Stimulated activated CD8-positive, alpha-beta memory T cell treated with anti-CD3 and anti-CD28 coated beads, Interleukin-7, amount 100 ng/mL, for 24 hours (primary cell): ENCODE measurements around the gene NUB1.

Experiments
- DNase-seq: peaks from one replicate; pipeline ENCODE4 v3.0.0-alpha.2; 2020; ENCODE audit warnings: low read depth

The NUB1 gene

DNA sequence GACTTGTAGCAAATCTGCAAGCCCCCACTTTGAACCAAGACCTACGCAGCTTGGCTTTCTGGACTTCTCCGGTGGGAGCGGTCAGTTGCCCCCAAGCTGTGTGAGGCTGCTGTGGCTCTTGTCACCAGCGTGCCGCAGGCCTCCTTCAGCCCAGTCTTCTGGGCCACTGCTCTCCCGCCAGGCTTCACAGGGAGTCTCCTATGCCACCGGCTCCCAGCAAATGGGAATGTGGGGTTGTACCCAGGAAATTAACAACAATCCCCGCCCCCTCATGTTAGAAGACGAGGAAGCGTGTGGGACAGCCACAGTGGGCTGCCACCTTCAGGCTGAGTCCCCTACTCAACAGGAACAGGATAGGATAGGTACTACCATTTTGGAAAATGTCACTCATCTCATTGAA is 64.0 kb downstream of the NUB1 start:
- DNase-seq = no peak

DNA sequence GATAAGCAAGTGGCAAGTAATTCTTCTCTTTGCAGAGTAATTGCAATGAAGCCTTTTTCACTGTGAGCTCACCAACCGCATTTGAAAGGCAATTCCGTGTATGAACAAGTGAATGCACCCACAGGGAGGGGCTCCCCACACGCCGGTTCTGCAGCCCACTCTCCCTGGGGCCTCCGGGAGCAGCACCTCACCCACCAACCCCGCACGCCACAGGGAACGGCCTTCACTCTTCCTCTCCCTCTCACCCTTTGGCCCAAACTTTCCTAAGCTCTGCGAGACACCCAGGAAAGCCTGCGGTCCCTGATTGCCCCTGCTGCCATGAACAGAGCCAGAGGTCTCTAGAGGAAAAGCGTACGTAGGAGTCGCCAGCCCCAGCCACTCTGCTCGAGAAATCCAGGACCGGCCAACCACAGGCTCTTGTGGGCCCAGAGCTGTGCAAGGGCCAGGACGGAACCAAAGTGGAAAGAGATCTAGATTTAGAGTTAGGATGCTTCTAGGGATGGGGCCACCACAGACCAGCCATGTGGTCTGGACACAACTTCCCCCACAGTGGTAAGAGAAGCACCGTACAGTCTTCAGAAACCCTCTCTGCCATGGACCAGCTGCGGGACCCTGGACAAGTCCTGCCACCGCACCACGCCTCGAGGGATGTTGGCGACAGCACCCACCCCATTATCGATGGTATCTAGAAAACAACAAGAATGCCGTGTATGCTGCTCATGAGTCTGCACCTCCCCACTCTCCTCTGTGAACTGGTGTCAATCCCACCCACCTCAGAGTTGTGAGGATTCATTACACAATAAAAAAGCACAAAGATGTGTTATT is 64.7 kb downstream of the NUB1 start:
- no peak for DNase-seq

DNA sequence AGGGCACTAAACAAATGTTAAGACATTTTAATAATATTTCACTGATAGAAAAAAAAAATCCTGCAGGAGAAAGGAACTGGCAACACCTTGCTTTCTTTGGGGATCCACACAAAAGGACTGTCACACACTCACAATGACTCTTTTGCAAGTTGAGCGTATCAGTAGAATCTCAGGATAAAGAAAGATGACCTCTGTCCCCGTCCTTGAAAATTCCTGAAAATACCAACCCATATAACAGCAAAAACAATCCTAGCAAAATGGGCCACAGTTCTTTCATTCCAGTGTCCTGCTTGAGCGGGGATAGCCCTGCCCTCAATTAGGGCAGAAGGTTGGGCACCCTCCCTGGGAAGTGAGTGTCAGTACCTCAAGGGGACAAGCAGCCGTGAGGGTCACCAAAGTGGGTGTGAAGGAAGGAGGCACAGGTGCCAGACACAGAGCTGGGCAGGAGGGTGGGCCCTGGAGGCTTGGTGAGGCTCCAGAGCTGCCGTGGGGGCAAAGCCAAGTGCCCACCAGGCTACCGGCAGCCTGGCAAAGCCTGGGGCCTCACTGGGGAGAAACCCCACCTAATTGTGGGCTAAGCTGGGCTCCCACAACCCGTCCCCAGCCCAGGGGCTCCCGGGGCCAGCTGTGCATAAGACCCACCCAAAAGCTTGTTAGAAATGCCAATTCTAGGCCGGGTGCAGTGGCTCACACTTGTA is 65.4 kb downstream of the NUB1 start:
- no peak for DNase-seq

DNA sequence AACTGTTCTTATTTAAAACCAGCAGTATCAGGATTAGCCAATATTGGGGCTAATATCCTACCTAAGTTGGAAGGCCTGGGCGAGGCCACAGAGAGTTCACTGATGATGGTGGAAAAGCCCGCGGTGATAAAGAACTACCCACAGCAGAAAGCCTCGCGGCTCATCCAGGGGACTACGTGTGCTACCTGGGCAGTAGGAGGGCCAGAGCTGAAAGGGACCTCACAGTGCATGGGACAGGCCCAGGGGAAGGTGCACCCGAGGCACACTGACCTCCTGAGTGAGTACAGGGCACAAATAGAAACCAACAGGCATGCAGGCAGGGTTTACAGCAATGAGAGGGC is 66.9 kb downstream of the NUB1 start:
- DNase-seq = no peak

DNA sequence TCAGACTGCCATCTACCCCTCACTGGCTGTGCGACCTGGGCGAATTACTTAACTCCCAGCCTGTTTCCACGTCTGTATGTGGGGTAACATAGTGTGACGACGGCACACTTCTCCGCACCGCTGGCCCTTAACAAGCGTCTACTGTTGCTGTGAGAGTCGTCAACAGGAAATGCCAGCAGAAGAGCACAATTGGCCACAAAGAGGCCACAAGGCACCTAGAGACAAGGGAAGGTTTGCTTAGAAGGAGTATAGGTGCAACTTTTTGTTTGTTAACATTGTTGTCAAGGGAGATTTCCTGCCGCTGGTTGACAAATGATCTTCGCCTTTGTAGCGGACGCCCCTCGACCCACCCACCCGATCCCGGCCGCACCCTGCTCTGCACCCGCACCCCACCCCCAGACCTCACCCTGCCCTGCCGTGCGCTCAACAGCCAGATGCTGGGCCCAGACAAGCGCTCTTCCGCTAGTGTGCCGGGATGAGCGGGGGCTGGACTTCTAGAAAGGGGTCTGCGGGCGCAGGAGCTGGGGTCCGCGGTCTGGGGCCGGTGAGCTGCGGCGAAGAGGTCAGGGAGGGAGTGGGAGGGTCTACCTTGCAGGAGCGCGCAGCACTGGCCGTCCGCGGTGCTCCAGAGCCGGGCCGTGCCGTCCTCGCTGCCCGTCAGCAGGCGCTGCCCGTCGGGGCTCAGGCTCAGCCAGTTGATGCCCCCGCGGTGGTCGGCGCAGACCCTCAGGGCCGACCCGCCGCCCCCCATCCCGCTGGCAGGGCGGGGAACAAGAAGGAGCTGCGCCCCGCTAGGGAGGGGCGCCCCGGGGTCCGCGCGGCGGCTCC is 67.4 kb downstream of the NUB1 start:
- DNase-seq = no peak

DNA sequence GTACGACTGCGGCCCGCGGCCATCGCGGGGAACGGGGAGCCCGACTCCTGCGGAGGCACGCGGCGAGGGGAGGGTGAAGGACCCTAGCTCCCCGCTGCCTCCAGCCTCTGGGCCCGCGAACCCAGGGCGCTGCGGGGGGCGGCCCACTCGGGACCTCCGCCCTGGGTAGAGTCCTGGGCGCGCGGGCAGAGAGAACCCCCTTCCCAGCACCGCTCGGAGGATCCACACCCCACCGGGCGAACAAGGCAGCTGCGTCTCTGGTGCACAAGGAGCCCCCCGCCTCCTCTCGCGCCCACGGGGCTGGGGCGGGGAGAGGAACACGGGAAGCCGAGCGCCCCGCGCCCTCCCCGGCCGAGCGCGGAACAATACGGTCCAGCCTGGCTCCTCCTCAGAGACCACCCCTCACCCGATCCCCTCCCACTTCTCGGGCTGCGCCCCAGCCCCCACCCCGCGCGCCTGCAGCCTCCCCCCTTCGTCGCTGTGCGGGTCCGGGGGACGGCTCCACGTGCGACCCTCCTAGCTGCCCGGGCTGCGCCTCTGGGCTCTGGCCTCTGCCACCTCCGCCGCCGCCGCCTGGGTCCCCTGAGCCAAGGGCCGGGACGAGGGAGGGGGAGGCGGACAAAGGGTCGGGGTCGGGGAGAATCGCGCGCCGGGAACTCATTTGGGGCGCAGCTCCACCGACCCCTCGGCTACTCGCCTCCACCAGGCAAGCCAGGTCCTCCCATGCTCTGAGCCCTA is 68.2 kb downstream of the NUB1 start, which contains the start of gene WDR86:
Gene WDR86, minus strand, starts transcription at position 372 of the 738 bp plus-strand sequence. CDS start 449 bp downstream, outside the sequence.
- DNase-seq = no peak

DNA sequence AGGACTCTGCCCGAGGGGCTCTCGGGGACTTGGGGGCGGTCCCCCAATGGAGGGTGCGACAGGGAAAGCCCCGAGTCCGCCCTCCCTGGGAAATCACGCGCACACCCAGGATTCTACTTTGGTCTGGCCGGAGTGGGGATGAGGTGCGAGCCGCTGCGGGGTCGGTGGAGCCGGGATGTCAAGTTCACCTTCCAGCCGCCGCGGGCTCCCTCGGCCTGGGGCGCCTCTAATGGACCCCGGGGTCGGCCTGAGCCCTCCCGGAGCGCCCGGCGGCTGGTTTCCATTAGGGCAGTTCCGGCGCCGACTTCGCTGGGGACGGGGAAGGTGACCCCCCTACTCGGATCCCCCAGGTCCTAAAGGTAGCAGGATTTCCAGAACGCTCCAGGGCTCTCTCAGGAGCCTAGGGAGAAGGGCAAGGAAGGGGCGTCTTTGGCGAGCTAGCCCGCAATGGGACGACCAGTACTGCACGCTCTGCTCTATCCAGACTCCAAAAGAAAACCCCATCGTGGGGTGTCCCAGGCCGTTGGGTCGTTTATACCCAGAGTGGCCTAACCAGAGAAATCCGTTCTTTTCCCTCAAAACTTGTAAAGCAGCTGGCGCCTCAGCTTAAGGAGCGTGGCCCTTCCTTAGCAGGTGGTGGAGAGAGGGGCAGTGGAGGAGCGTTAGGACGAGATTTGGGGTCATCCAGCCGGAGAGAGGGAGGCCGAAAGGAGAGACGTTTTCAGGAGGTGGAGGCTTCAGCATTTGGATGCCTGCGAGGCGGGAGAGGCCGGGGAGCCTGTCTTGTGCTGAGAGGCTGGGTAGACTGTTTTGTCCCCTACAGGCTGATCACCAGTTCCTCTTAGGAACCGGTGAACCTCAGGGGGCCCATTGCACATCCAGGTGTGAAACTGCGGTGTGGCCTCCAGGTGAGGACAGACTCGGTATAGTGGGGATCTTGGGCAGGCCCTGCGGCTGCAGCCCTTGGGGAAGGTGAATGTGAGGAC is 69.1 kb downstream of the NUB1 start:
- no peak for DNase-seq

DNA sequence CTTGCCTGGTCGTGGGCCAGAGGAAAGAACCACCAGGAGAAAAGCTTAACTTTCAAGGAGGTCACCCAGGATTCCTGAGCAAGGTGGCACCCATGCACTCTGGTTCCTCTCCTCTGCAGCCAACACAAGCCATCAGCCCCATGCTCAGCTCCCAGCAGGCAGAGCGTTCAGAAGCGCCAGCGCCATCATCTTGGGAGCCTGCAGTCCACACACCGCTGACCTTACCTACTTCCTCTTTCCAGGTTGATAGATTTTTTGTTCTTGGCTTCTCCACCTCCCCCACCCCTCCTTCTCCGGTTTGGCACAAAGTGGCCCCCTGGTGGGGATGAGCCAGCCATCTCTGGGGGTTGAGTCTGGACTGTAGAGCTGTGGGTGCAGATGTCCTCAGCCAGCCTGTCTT is 69.9 kb downstream of the NUB1 start:
- DNase-seq = no peak

DNA sequence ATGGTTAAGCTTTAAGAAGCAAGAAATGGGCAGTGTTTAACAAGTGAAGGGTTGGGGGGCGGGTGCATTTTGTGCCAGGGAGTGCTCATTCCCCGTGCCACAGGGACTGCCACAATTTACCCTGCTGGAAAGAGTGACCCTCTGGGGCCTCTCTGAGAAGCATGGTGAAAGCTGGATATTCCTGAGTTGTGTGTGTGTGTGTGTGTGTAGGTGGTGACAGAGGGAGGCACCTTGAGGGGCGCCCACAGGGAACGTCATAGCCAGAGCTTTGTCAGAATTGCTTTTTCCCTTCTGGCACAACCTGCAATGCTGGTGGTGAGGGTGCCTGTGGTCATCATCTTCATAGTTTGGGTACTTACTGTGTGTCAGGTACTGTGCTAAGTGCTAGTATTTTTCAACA is 70.7 kb downstream of the NUB1 start:
- DNase-seq = no peak

DNA sequence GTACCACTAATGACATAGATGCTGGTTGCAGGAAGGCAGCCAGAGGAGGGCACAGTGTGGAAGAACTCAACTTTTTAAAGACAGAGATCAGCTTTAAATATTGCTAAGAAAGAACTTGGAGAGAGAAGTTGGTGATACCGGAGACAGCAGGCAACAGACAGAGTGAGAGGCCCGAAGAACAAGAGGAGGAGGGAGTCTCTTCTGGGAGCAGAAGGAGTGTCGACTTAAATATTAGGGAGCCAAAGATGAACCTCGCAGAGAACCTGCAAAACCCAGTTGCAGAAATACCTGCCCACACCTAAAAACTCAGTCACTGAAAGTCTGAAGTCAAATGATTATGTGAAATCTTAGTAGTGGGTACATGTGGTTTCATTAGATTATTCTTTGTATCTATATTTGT is 71.6 kb downstream of the NUB1 start:
- no peak for DNase-seq

DNA sequence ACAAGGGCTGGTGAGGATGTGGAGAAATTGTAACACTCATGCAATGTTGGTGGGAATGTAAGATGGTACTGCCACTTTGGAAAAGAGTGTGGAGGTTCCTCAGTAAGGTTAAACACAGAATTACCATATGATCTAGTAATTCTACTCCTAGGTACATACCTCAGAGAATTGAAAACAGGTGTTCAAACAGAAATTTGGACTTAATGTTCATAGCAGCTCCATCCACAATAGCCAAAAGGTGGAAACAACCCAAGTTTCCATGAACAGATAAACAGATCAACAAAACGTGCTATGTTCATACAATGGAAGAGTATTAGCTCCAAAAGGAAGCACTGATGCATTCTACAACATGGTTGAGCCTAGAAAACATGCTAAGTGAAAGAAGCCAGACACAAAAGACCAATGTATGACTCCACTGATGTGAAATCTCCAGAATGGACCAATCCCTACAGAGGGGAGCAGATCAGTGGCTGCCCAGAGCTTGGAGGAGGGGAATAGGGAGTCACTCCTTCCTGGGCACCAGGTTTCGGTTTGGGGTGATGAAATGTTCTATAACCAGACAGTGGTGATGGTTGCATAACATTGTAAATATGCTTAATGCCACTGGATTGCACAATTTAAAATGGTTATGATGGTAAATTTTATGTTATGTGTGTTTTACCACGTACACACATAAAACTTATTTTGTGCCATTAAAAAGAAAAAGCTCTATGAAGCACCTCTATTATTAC is 73.9 kb downstream of the NUB1 start:
- no peak for DNase-seq

DNA sequence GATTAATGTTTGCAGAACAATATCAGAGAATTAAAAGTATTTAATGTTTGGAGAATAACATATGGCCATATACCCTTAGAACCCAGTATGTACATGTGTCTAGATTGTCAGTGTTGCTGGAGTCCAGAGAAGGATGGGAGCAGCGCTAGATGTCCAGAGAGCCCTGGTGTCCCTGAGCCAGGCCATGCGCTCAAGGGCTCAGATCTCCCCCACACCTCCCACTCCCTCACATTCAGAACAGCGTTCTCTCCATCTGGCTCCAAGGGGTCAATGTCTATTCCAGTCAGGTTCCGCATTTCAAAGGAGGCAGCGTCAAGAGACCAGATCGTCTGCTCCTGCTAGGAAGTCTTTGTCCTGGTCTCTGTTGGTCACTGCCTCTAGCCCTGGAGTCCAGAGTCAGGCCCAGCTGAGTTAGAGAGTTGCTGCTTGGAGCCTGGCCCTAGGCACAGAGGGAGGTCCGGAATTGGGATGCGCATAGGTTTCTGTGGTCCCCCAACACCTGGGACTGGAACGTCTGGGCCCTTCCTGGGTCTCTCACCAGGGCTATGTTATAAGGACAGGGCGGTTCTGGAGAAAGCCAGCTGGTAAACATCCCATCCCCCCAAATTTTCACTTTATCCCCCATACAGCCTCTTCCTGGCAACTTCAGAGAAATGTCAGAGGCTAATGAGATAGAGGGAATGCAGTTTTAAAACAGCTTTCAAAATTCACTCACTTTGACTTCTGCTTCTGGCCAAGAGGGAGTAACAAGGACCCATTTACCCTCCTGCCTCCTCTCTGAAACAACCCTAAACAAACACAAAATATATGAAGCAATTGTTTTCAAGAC is 74.7 kb downstream of the NUB1 start:
- no peak for DNase-seq

DNA sequence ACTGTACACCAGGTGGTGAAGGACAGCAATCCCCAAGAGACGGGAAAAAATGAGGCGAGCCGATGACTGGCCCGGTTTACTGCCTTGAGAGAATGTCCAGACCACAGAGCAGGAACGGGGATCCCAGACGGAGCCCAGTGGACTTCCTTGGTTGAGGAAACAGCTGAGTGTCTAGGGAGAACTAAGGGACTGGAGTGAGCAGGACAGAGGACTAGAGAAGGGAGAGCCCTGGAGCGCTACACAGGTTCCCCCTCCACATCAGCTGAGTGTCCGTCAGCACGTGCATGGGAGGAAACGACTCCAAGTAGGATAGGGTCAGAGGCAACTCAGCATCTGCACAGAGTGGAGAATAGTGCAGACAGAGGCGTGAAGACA is 75.3 kb downstream of the NUB1 start:
- no peak for DNase-seq

DNA sequence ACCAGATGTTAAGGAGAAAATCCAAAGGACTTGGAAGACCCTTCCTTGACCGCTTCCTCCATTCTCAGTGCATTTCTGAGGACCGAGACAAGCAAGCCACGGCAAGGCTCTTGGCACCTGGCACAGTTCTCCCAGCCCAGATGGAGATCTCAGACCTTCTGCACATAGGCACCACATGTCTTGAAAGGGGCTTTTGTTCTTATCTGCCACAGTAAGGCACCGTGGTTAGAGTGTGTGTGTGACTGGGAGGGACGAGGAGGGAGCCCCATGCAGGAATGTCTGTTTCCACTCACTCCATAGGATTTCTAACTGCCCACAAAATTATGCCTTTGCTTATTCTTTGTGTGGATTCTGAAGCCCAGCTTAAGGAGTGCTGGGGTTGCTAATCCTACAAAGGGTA is 78.5 kb downstream of the NUB1 start:
- DNase-seq = no peak

DNA sequence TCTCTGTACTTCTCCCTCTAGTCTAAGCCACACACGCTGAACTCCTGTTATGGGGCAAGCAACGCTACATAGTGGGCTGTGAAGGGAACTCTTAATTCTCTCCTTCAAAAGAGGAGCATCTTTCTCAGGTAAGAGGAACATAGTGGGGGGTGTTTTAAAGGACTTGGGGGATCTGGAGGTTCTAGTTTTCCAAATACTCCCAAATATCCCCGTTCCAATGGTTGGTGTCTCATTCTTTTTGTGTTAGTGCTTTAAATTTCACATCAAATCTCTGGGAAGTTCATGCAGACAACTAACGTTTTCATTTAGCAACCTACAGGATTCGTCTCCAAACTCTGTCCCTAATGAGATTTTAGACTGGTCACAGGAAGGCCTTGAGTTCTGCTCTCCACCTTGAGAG is 80.6 kb downstream of the NUB1 start:
- no peak for DNase-seq

DNA sequence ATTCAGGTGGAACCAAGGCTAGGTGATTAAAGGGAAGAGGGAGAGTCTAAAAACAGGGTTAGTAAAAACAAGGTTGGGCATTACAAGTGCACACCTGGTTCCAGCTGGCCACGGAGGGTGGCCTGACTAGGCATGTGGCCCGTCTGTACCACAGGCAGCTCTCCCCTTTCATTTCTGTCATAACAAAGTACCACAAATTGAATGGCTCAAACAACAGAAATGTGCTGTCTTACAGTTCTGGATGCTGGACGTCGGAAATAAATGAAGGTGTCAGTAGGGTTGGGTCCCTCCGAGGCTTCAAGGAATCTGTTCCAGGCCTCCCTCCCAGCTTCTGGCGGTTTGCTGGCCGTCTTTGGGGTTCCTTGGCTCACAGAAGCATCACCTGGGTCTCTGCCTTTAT is 81.6 kb downstream of the NUB1 start:
- DNase-seq = no peak

DNA sequence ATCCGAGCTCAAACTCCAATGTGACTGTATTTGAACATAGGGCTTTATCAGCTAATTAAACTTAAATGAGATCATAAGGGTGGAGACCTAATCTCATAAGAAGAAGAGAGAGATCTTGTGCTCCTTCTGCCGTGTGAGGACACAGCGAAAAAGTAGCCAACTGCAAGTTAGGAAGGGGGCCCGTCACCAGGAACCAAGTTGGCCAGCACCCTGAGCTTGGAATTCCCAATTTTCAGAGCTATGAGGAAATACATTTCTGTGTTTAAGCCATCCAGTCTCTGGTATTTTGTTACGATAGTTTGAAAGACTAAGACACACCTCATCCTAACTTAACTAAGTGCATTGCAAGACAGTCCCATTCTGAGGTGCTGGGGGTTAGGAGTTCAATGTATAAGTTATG is 82.3 kb downstream of the NUB1 start:
- no peak for DNase-seq

DNA sequence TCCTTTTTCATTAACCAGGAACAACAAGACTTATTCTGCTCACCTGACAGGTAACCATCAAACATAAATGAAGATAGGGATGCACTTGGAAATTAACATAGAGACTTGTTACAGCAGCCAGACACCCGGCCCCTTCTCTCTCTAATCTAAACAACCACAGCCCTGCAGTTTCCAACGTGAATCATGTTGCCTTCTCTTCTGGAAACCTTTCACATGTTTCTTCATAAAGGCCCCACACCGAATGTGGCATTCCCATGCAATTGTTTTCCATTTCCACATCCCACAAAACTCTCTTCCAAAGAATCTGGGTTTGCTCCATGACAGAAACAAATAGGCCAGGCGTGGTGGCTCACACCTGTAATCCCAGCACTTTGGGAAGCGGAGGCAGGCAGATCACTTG is 83.2 kb downstream of the NUB1 start:
- no peak for DNase-seq

DNA sequence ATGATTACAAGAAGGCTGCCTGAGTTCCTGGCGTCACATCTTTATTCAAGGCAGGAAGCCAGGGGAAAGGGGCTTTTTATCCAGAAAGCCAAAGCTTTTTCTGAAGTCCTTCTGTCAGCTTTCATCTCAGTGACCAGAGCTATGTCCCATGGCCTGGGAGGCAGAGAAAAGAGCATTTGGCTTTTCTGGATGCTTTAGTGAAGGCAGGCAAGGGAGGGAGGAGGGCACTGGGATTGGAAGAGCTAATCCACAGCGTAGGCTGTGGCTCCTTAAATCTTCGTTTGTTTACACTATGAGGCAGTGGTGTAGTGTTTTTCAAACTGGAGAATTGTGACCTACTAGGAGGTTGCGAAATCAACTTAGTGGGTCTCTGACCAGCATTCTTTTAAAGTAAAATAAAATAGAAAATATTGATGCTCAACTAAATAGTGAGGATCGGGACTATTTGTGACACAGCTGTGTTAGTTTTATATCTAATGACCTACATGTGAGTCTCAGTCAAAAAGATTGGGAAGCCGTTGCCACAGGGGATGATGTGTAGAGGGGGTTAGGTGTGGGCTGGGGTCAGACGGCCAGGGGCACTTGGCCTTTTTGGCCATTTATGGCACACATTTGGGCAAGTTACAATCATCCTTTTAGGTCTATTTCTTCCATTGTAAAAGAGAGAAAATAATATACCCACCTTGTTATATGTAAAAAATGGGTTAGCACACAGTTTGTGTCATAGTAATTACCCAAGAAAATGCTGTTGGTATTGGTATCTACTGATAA is 84.2 kb downstream of the NUB1 start:
- no peak for DNase-seq
